ENCODE data around the gene ORC3. TPM values are rescaled to one million over a fixed set of nuclear protein-coding genes. Genes with fewer than 3 reads are reported as not detected.

The ORC3 gene
- total and polyA plus RNA-seq, 2 donors (not counting 3 experiments of a cell fraction or from before 2014, with no cell fraction given), result 9.2 to 17.9 TPM

DNA sequence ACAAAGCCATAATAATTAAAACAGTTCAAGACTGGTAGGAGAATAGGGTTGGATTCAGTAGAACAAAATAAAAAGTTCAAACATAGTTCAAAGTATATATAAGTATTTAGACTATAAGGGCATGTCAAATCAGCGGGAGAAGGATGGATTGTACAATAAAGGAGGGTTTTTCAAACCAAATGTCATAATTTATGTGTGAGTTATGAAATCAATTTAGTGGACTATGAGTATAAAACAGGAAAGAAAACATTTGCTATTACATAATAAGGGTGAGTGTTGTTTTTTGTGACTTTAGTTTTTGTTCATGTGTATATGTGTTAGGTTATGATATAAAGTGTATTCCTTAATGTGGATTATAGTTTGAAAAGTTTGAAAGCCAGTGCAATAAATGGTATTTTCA lies 10.6 kb downstream of the ORC3 start:
- no peak overlapping the region for H2AFZ ChIP-seq (ENCODE audit: low read depth, low read length)
- H3K79me2 ChIP-seq (ENCODE audit: control insufficient read depth, insufficient read depth, low read length), result no peaks in the 10 kb centered on the region
- no peaks in the 10 kb centered on the region for H4K20me1 ChIP-seq (replicated peaks; ENCODE audit: control insufficient read depth, extremely low read depth, insufficient read depth, low read length)
- dilution Hi-C loops (cut with MboI; ENCODE audit: extremely low pct_ligation_motif_present, low sequenced_read_pairs), result no loop called here
- intact Hi-C loops (cut with micrococcal nuclease), result no loop called here
- no peaks in the 10 kb centered on the region for H3K4me1 ChIP-seq (ENCODE audit: control insufficient read depth, extremely low read depth, insufficient read depth, low read length)
- no peak overlapping the region for H3K27ac ChIP-seq (ENCODE audit: insufficient read depth, low read depth, low read length)
- CTCF ChIA-PET, result no interaction called here
- H3K27me3 ChIP-seq (ENCODE audit: control insufficient read depth in 2 of 2, insufficient read depth in 2 of 2, low read length in 2 of 2), result no peaks in the 10 kb centered on the region
- no peak for DNase-seq (ENCODE audit: low read depth, low spot score)
- H3K4me2 ChIP-seq (ENCODE audit: insufficient read depth, low read length), result no peak overlapping the region
- TF ChIP-seq JUN (IDR thresholded peaks at IDR 0.05; ENCODE audit: borderline replicate concordance, insufficient read depth, insufficient read length, low read depth) (no peak), EZH2 (IDR thresholded peaks at IDR 0.05; ENCODE audit: borderline replicate concordance, low read depth, low read length, severe bottlenecking) (no peak), POLR2A (IDR thresholded peaks at IDR 0.05; ENCODE audit: low read depth, low read length) (no peak), MYC (IDR thresholded peaks at IDR 0.05; ENCODE audit: low read depth, low read length) (no peak), FOS (IDR thresholded peaks at IDR 0.05; ENCODE audit: borderline replicate concordance, insufficient read depth, low read length) (no peak), GATA2 (IDR thresholded peaks at IDR 0.05; ENCODE audit: insufficient read depth, insufficient read length, low read depth, low read length) (no peak)
- H3K9me3 ChIP-seq (replicated peaks; ENCODE audit: control insufficient read depth, insufficient read depth, low read length), result no peaks in the 10 kb centered on the region
- peaks cover 0 to 2% of the 10 kb centered on the region in 2 experiments for H3K36me3 ChIP-seq (ENCODE audit: control insufficient read depth in 2 of 2, extremely low read depth in 1 of 2, insufficient read depth in 2 of 2, low read length in 2 of 2)
- FAIRE-seq, result no peak
- H3K9ac ChIP-seq (replicated peaks; ENCODE audit: extremely low read depth, insufficient read depth, low read length), result no peak overlapping the region
- no peaks in the 10 kb centered on the region for H3K9me1 ChIP-seq (replicated peaks; ENCODE audit: control insufficient read depth, extremely low read depth, insufficient read depth, low read length)
- H3K4me3 ChIP-seq (replicated peaks in 1 of 3; ENCODE audit: insufficient read depth in 1 of 3, low read depth in 1 of 3, low read length in 3 of 3), result no peak overlapping the region
- POLR2A ChIA-PET, result interaction anchor here (0.6 kb wide), 1 partner anchor 125 kb away, joined by 3 read pairs; no protein-coding TSS in a partner anchor
- no TSS peak for BruUV-seq (replicated peaks)

DNA sequence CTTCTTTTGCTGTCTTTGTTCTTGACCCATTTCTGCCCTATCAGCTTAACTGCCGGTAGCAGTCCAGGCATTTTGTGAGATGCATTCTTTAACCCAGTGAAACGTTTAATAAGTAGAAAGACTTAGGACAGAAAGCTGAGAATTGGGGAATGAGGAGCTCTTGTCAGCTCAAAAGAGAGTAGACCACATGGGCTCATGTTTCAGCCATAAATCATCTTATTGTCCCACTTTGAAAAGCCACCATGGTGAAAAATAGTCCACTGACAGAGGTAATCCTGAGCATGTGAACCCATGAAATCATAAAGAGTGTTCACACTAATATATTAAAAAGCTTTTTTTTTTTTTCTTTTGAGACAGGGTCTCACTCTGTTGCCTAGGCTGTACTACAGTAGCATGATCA lies 16.3 kb downstream of the ORC3 start:
- Histone ChIP-seq H4K20me1 (replicated peaks; ENCODE audit: control insufficient read depth, extremely low read depth, insufficient read depth, low read length) (no peaks in the 10 kb centered on the region), H3K9me3 (replicated peaks; ENCODE audit: control insufficient read depth, insufficient read depth, low read length) (no peaks in the 10 kb centered on the region), H3K36me3 (ENCODE audit: control insufficient read depth in 2 of 2, extremely low read depth in 1 of 2, insufficient read depth in 2 of 2, low read length in 2 of 2) (peaks cover 0 to 7% of the 10 kb centered on the region in 2 experiments), H2AFZ (ENCODE audit: low read depth, low read length) (no peak overlapping the region), H3K27ac (ENCODE audit: insufficient read depth, low read depth, low read length) (no peak overlapping the region), H3K27me3 (ENCODE audit: control insufficient read depth in 2 of 2, insufficient read depth in 2 of 2, low read length in 2 of 2) (no peaks in the 10 kb centered on the region), H3K4me1 (ENCODE audit: control insufficient read depth, extremely low read depth, insufficient read depth, low read length) (no peaks in the 10 kb centered on the region), H3K4me3 (replicated peaks in 1 of 3; ENCODE audit: insufficient read depth in 1 of 3, low read depth in 1 of 3, low read length in 3 of 3) (no peak overlapping the region), H3K9ac (replicated peaks; ENCODE audit: extremely low read depth, insufficient read depth, low read length) (no peak overlapping the region), H3K79me2 (ENCODE audit: control insufficient read depth, insufficient read depth, low read length) (no peaks in the 10 kb centered on the region), H3K4me2 (ENCODE audit: insufficient read depth, low read length) (no peak overlapping the region), H3K9me1 (replicated peaks; ENCODE audit: control insufficient read depth, extremely low read depth, insufficient read depth, low read length) (no peaks in the 10 kb centered on the region)
- dilution Hi-C loops (cut with MboI; ENCODE audit: extremely low pct_ligation_motif_present, low sequenced_read_pairs) (no loop called here), intact Hi-C loops (cut with micrococcal nuclease) (no loop called here)
- POLR2A ChIA-PET, result no interaction called here
- no peak for DNase-seq (ENCODE audit: low read depth, low spot score)
- BruUV-seq (replicated peaks), result no TSS peak
- CTCF ChIA-PET, result interaction anchor here (1.5 to 2.0 kb wide), 4 partner anchors 10 to 213 kb away, joined by 4 to 6 read pairs (median 4); no protein-coding TSS in a partner anchor
- no peak for TF ChIP-seq JUN (IDR thresholded peaks at IDR 0.05; ENCODE audit: borderline replicate concordance, insufficient read depth, insufficient read length, low read depth)
- TF ChIP-seq GATA2 (IDR thresholded peaks at IDR 0.05; ENCODE audit: insufficient read depth, insufficient read length, low read depth, low read length), result no peak
- no peak for TF ChIP-seq MYC (IDR thresholded peaks at IDR 0.05; ENCODE audit: low read depth, low read length)
- TF ChIP-seq, protein P1, sequence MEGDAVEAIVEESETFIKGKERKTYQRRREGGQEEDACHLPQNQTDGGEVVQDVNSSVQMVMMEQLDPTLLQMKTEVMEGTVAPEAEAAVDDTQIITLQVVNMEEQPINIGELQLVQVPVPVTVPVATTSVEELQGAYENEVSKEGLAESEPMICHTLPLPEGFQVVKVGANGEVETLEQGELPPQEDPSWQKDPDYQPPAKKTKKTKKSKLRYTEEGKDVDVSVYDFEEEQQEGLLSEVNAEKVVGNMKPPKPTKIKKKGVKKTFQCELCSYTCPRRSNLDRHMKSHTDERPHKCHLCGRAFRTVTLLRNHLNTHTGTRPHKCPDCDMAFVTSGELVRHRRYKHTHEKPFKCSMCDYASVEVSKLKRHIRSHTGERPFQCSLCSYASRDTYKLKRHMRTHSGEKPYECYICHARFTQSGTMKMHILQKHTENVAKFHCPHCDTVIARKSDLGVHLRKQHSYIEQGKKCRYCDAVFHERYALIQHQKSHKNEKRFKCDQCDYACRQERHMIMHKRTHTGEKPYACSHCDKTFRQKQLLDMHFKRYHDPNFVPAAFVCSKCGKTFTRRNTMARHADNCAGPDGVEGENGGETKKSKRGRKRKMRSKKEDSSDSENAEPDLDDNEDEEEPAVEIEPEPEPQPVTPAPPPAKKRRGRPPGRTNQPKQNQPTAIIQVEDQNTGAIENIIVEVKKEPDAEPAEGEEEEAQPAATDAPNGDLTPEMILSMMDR (IDR thresholded peaks at IDR 0.05; ENCODE audit: extremely low read depth in 1 of 2, insufficient read depth in 1 of 2, low read depth in 1 of 2, low read length in 2 of 2), result no peak
- TF ChIP-seq MAX (IDR thresholded peaks at IDR 0.05; ENCODE audit: insufficient read depth, insufficient read length), result no peak
- FAIRE-seq, result no peak
